CD4-positive, alpha-beta T cell treated with Interleukin-15 for 1 hour (primary cell): ENCODE results near the gene CAMKV.
A peak's percentile ranks its signal among the peaks of the same experiment; 100 is the strongest.
"Not testable (repeated sequence)": the region's sequence is repeated elsewhere in the genome, so short reads cannot be mapped to it uniquely, and the experiment has no call there.

Source experiments
- DNase-seq: peaks from one replicate; pipeline ENCODE4 v3.0.0-alpha.2; 2020

The CAMKV gene

GRCh38 chr3:49845694-49846093 lies 24.0 kb downstream of the CAMKV start:
- no peak for DNase-seq

GRCh38 chr3:49844464-49845183 lies 25.1 kb downstream of the CAMKV start:
- no peak for DNase-seq

GRCh38 chr3:49842843-49843517 lies 26.7 kb downstream of the CAMKV start:
- DNase-seq: no peak

- no peak for DNase-seq
These were observed 27.9 kb downstream of the CAMKV start for GRCh38 chr3:49841806-49842205.

GRCh38 chr3:49841126-49841696 lies 28.5 kb downstream of the CAMKV start:
- DNase-seq: no peak

- DNase-seq: no peak
These were observed 29.3 kb downstream of the CAMKV start for GRCh38 chr3:49840388-49840787.

GRCh38 chr3:49839193-49839809 lies 30.4 kb downstream of the CAMKV start:
- DNase-seq: peak; percentile 79

- DNase-seq: no peak
These were observed 38.4 kb downstream of the CAMKV start for GRCh38 chr3:49831341-49831740.

GRCh38 chr3:49826016-49826415 lies 43.7 kb downstream of the CAMKV start:
- DNase-seq: no peak

- DNase-seq: not testable (repeated sequence)
These were observed 46.6 kb downstream of the CAMKV start for GRCh38 chr3:49823131-49823530.

GRCh38 chr3:49813497-49814174 lies 56.1 kb downstream of the CAMKV start, which contains the start of gene UBA7:
TSS of gene UBA7 (minus strand) at chr3:49813953. CDS start at chr3:49813787, 166 bp downstream.
- DNase-seq: peak; percentile 37

- no peak for DNase-seq
These were observed 56.7 kb downstream of the CAMKV start for GRCh38 chr3:49812916-49813496.
